VCaP (cell line): ENCODE results near the gene KAZN.

Experiments used
- H3K27ac ChIP-seq: fragments of 450-650 bp; 2 replicates; pipeline ENCODE4 v1.5.1; 2017
- CTCF ChIP-seq: fragments of 450-650 bp; conservative IDR thresholded peaks from 2 replicates; pipeline ENCODE4 v1.5.1; 2017; ENCODE audit warnings: mild to moderate bottlenecking, moderate library complexity

The KAZN gene

GRCh38 chr1:14865106-14865505 lies 266.6 kb downstream of the KAZN start:
- no peak for TF ChIP-seq CTCF
- no peak overlapping the region for H3K27ac ChIP-seq

- H3K27ac ChIP-seq = no peak overlapping the region
Measured at GRCh38 chr1:14866911-14867612, 268.6 kb downstream of the KAZN start.

GRCh38 chr1:14869187-14869586 lies 270.7 kb downstream of the KAZN start:
- H3K27ac ChIP-seq = no peak overlapping the region
- TF ChIP-seq CTCF = no peak

More at GRCh38 chr1:14866911-14867612, 268.6 kb downstream of the KAZN start:
- no peak for TF ChIP-seq CTCF

- no peak overlapping the region for H3K27ac ChIP-seq
- TF ChIP-seq CTCF = no peak
Measured at GRCh38 chr1:14871218-14871970, 272.9 kb downstream of the KAZN start.

GRCh38 chr1:14872762-14873161 lies 274.3 kb downstream of the KAZN start:
- TF ChIP-seq CTCF = no peak
- H3K27ac ChIP-seq = no peak overlapping the region

- H3K27ac ChIP-seq = no peak overlapping the region
- no peak for TF ChIP-seq CTCF
Measured at GRCh38 chr1:14873677-14874076, 275.2 kb downstream of the KAZN start.

- no peak for TF ChIP-seq CTCF
- H3K27ac ChIP-seq = no peak overlapping the region
Measured at GRCh38 chr1:14875524-14876509, 277.3 kb downstream of the KAZN start.
